ENCODE results near the gene SMIM33.

- TF ChIP-seq CTCF (conservative IDR thresholded peaks at IDR 0.05 in 1 of 2, IDR thresholded peaks at IDR 0.05 in 1 of 2; ENCODE audit: extremely low read depth in 1 of 2, insufficient read depth in 1 of 2, low read depth in 1 of 2, low read length in 2 of 2) (no peak), EZH2 (IDR thresholded peaks at IDR 0.05; ENCODE audit: borderline replicate concordance, low read length) (no peak)
These were observed 16.1 kb upstream of the SMIM33 start for GRCh38 chr5:139454568-139455290.

Data from mammary epithelial cell (primary cell).